HT-29 (cell line): ENCODE measurements around the gene SPTB. TPM values are rescaled to one million over a fixed set of nuclear protein-coding genes. Genes with fewer than 3 reads are reported as not detected.

Source experiments
- DNase-seq: peaks from one replicate; pipeline ENCODE4 v3.0.0-alpha.2; 2015; ENCODE audit warnings: low spot score
- total RNA-seq: library from RNA; depleted of rRNA; stranded (reverse); fragments of >200 nt; shearing (Covaris generic); gene quantifications from 2 replicates; pipeline ENCODE4 v1.2.3, GENCODE V29; 2014

SPTB gene
- total RNA-seq, 1 experiment from 2014 or later = under 0.01 TPM

GRCh38 chr14:64850369-64851137 lies 29.2 kb downstream of the SPTB start:
- no peak for DNase-seq

GRCh38 chr14:64849940-64850339 lies 29.8 kb downstream of the SPTB start:
- DNase-seq = no peak

- DNase-seq = no peak
Measured at GRCh38 chr14:64848239-64848638, 31.5 kb downstream of the SPTB start.

DNA sequence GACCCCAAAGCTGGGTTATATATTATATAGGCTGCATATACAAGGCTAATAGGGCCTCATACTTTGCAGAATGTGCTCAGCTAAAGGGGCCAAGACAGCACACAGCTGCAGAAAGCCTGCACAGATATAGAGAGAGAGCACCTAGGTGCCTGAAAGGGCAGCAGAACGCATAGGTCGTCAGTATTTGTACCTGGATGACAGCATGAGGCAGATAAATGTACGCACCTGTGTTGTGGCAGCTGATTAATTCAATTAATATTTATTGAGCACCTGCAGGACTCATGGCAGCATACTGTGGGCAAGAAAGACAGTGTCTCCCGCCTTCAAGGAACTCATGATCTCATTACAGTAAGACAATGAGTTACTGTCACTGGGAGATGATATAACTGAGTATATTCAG lies 33.4 kb downstream of the SPTB start:
- DNase-seq = no peak

DNA sequence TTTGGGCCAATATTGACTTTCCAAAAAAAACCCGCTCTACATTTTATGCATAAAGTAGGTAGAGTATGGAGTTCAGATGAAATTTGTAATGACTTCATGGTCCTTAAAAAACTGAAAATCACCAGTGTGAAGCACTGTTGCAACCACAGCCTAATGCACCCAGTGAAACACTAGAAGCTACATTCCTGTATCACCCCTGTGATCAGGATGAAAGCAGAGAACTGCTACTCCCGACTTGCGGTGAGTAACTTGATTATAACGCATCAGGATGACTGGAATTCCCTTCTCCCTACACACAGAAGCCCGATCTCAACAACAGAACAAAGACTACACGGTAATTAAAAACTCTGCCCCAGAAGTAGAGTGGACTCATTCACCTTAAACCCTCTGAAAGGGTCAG lies 33.8 kb downstream of the SPTB start:
- no peak for DNase-seq

- no peak for DNase-seq
Measured at GRCh38 chr14:64844969-64845536, 34.7 kb downstream of the SPTB start.

DNA sequence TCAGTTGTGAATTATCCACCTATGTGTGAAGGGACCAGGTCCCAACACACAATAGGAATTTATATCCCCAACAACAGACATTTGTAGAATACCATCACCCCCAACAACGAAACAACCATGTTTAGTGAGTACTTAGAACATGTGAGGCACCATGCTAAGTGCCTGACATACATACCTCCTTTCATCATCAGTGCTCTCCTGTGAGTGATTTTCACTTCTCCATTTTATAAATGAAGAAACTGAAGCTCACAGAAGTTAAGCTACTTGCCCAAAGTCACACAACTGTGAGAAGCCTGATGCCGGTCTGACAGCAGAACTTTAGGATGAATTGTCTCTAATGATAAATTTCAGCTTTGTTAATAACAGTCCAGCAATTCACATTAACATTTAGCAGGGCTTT lies 35.4 kb downstream of the SPTB start:
- no peak for DNase-seq

- DNase-seq = no peak
Measured at GRCh38 chr14:64843548-64843947, 36.2 kb downstream of the SPTB start.

DNA sequence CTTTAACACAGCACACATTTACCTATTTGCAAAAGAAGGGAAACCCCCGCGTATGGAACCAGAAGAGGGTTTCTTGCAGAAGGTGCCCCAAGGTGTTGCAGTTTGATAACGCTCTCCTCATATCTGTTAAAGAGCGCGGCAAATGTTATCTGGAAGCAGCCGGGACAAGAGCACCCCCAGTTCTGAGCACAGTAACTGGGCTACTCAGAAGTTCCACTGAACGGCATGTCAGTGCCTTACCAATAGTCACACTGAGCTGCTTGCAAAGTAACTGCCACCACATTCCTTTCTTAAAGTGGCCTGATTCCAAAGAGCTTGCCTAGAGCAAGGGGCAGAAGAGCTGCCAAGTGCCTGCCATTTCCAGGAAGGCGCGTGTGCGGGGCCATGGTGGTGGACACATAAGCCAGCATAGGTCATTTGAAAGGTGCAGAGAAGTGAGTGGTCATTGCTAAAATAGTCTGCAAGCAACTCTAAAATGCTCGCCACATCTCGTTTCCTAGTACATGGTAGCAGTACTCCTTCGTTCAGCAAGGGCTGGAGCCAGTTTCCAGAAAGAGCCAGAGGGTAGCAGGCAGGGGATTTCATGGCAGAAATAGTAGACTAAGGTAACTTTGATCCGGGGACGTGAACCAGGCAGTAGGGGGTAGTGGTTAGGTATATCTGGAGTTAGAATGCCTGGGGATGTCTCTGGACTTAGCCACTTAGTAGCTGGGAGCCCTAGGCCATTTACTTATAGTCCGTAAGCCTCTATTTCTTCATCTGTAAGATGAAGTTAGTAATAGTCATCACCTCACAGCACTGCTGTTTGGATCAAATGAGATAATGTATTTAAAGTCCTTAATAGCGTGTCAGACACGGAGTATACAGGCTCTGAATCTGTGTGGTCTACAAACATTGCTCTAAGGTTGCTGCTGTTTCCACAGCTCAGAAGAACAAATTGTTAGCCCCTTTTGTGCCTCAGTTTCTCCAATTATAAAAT lies 37.6 kb downstream of the SPTB start:
- DNase-seq = no peak

GRCh38 chr14:64841121-64841651 lies 38.5 kb downstream of the SPTB start:
- DNase-seq = peak; percentile 45

DNA sequence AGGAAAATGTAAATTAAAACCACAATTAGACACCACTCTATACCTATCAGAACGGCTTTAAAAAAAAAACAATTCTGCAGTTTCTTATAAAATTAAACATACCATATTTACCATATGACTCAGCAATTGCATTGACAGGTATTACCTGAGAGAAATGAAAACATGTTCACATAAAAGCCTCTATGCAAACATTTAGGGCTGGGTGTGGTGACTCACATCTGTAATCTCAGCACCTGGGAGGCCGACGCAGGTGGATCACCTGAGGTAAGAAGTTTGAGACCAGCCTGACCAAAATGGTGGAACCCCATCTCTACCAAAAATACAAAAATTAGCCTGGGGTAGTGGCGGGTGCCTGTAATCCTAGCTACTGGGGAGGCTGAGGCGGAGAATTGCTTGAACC lies 41.1 kb downstream of the SPTB start:
- peak; percentile 12 for DNase-seq

GRCh38 chr14:64835431-64835830 lies 44.3 kb downstream of the SPTB start:
- DNase-seq = no peak

DNA sequence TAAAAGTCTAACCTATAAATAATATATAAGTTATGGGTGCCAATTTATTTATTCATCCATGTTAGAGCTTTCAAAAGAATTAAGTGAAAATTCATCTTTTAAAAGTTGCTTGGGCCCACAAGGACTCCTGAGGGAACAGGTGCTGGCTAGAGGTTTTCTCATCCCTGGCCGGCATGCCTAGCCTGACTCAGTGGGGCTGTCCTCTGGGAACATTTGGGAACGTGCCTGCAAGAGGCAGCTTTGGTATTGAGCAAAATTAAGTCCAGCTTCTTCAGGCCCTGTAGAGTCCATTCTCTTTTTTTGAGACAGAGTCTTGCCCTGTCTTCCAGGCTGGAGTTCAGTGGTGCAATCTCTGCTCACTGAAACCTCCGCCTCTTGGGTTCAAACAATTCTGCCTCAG lies 44.7 kb downstream of the SPTB start:
- DNase-seq = no peak

GRCh38 chr14:64831419-64831818 lies 48.3 kb downstream of the SPTB start:
- no peak for DNase-seq

GRCh38 chr14:64830961-64831360 lies 48.7 kb downstream of the SPTB start:
- no peak for DNase-seq

GRCh38 chr14:64828071-64828470 lies 51.6 kb downstream of the SPTB start:
- DNase-seq = no peak

DNA sequence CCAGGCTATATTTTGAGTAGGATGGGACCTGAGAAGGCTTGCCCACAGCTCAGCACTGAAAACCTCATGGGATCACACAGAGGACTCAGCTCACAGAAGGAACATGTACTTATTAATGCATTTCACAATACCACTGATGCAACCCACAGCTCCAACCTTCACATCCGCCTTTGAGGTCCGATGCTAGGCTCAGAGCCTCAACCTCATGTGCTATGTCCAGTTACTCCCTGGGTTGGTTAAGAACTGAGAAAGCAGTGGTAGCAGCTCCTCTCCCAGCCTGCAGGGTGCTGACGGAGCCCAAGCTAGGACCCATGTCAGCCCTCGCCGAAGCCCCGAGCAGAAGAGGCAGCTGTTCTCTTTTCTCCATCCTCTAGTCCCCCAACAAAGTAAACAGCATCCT lies 52.9 kb downstream of the SPTB start:
- DNase-seq = no peak

GRCh38 chr14:64826333-64826732 lies 53.4 kb downstream of the SPTB start:
- no peak for DNase-seq

DNA sequence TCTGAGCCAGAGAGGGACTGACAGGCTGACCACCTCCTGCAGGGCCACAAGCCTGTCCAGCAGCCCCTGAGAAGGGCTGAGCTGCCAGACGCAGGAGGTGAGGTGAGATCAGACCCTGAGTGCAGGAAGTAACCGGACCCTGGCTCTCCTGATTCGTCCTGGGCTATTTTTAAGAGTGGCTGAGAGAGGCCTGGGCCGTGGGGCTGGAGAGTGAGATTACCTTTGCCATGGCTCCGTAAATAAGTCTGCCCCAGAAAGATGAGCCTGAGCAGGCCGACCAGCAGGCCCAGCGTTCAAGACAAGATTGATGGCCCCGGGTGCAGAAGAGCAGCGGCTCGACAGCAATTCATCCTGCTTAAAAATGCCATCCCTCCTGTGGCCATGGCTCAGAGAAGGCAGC lies 54.2 kb downstream of the SPTB start:
- no peak for DNase-seq

DNA sequence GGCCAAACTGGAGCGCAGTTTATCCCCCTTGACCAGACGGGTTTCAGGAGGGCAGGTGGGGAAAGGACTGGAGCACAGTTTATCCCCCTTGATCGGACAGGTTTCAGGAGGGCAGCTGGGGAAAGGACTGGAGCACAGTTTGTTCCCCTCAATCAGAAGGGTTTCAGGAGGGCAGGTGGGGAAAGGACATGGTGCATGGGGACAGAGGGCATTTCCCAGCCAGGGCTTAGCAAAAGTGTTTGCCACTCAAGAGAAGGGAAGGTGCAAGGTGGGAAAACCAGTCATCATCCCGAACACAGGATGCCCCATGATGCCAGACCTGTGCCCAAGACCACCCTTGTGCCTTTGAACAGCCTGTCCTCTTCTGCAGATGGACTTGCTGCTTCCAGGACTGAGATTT lies 54.7 kb downstream of the SPTB start:
- no peak for DNase-seq

DNA sequence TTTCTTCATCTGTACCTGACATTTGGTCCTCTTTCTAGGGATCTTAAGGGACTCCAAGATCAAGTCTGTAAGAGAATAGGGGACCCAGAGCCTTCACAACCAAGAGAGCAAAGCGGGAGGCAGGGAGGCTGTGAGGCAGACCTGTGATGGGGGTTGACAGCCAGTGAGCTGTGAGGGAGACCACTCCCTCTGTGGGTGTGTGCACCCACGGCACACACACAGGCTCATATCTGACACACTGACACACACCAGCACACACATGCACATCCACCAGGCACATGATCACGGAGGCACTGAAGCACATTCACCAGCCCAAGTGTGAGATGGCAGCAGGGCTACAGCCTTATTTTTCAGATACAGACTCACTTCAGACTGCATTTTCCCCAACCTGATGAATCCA lies 55.2 kb downstream of the SPTB start:
- no peak for DNase-seq

DNA sequence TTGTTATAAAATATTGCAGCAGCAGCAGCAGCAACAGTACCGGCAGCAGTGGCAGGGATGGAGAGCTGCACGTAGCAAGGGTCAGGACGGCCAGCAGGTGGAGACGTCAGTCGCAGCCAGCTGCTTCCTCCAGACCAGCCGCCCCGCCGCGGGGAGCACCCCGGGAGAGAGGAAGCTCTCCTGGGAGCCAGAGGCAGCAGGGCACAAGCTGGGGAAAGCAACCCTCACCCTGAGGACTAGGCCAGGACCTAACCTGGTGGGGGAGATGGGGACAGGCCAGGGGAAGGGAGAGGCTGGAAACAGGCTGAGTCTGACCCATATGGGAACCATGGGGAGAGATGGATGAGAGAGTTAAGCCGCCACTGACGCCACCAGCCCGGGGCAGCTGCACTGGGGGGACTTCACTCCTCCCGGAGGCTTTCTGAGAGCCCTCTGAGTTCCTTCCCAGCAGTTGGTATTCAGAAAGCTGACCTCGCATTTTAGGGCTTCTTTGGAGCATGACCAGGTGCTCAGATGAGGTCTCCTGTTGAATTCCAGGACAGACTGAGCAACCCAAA lies 56.3 kb downstream of the SPTB start:
- DNase-seq = peak; percentile 61
